GM19099 (cell line): ENCODE measurements around the gene ZNF335.

Source experiments
- POLR2A ChIP-seq: IDR thresholded peaks from 3 replicates; pipeline ENCODE4 v1.6.1; 2011; ENCODE audit warnings: low read depth; ENCODE audit not compliant: insufficient read length; ENCODE audit errors: extremely low read depth

The ZNF335 gene

GRCh38 chr20:45950330-45950646 lies 21.7 kb downstream of the ZNF335 start:
- TF ChIP-seq POLR2A: no peak

GRCh38 chr20:45949542-45950329 lies 22.3 kb downstream of the ZNF335 start:
- no peak for TF ChIP-seq POLR2A

- TF ChIP-seq POLR2A: peak; percentile 16
These were observed 23.1 kb downstream of the ZNF335 start for GRCh38 chr20:45948742-45949541.

GRCh38 chr20:45948261-45948733 lies 23.7 kb downstream of the ZNF335 start:
- TF ChIP-seq POLR2A: no peak

GRCh38 chr20:45947110-45947866 lies 24.7 kb downstream of the ZNF335 start:
- no peak for TF ChIP-seq POLR2A

- no peak for TF ChIP-seq POLR2A
These were observed 25.6 kb downstream of the ZNF335 start for GRCh38 chr20:45946149-45946970.

- no peak for TF ChIP-seq POLR2A
These were observed 26.3 kb downstream of the ZNF335 start for GRCh38 chr20:45945678-45946148.

GRCh38 chr20:45944965-45945677 lies 26.9 kb downstream of the ZNF335 start:
- TF ChIP-seq POLR2A: no peak

- no peak for TF ChIP-seq POLR2A
These were observed 27.6 kb downstream of the ZNF335 start for GRCh38 chr20:45944151-45944964.

GRCh38 chr20:45943613-45944012 lies 28.4 kb downstream of the ZNF335 start:
- no peak for TF ChIP-seq POLR2A

GRCh38 chr20:45940469-45940868 lies 31.5 kb downstream of the ZNF335 start:
- TF ChIP-seq POLR2A: no peak

GRCh38 chr20:45940053-45940452 lies 31.9 kb downstream of the ZNF335 start:
- no peak for TF ChIP-seq POLR2A
